ENCODE measurements around the gene NECAB3.

GRCh38 chr20:33630507-33630906, 43.7 kb downstream of the NECAB3 start:
- TF ChIP-seq, protein P1, sequence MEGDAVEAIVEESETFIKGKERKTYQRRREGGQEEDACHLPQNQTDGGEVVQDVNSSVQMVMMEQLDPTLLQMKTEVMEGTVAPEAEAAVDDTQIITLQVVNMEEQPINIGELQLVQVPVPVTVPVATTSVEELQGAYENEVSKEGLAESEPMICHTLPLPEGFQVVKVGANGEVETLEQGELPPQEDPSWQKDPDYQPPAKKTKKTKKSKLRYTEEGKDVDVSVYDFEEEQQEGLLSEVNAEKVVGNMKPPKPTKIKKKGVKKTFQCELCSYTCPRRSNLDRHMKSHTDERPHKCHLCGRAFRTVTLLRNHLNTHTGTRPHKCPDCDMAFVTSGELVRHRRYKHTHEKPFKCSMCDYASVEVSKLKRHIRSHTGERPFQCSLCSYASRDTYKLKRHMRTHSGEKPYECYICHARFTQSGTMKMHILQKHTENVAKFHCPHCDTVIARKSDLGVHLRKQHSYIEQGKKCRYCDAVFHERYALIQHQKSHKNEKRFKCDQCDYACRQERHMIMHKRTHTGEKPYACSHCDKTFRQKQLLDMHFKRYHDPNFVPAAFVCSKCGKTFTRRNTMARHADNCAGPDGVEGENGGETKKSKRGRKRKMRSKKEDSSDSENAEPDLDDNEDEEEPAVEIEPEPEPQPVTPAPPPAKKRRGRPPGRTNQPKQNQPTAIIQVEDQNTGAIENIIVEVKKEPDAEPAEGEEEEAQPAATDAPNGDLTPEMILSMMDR (IDR thresholded peaks at IDR 0.05; ENCODE audit: low read length) = no peak
- TF ChIP-seq EZH2 (IDR thresholded peaks at IDR 0.05; ENCODE audit: borderline replicate concordance, low read length) = no peak
